ENCODE results near the gene SETDB1.
A peak's percentile ranks its signal among the peaks of the same experiment; 100 is the strongest.

Gene SETDB1

DNA sequence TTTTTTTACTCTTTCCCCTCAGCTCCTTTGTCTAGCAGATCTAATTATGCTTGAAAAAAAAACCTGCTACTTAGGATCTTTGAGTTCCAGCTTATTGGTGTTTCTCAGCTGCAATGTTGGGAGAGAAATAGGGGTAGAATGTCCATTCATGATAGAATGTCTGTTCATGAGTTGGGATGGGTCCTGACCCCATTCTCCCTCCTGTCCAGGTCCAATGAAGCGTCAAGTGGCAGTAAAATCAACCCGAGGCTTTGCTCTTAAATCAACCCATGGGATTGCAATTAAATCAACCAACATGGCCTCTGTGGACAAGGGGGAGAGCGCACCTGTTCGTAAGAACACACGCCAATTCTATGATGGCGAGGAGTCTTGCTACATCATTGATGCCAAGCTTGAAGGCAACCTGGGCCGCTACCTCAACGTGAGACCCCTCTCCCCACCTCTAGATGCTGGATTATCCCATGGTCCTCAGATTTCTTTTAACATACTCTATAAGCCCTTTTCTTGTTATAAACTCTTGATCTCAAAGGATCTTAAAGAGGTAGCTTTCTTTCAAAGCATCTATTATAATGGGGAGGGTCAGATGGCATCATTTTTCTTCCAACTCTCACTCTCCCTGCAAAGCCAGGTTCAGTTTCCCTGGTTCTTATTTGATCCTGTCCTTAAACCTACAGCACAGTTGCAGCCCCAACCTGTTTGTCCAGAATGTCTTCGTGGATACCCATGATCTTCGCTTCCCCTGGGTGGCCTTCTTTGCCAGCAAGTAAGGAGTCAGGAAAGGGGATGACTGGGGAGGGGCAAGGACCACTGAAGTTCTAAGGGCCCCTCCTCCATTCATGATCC lies 37.4 kb downstream of the SETDB1 start:
- Mint-ChIP-seq H3K4me3 (no peak overlapping the region), H3K4me1 (ENCODE audit: low read depth) (peaks cover 4% of the 10 kb centered on the region), H3K27me3 (ENCODE audit: low read depth) (no peaks in the 10 kb centered on the region), H3K36me3 (ENCODE audit: low read depth) (peaks cover 79% of the 10 kb centered on the region), H3K9me3 (no peaks in the 10 kb centered on the region), H3K27ac (no peak overlapping the region)

DNA sequence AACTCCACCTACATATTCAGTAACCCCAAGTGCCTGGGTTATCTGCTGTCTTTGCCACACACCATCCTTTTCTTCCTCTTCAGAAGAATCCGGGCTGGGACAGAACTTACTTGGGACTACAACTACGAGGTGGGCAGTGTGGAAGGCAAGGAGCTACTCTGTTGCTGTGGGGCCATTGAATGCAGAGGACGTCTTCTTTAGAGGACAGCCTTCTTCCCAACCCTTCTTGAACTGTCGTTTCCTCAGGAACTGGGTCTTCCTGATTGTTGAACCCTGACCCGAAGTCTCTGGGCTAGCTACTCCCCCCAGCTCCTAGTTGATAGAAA lies 38.0 kb downstream of the SETDB1 start:
- Mint-ChIP-seq H3K4me1 (ENCODE audit: low read depth) (peaks cover 4% of the 10 kb centered on the region), H3K36me3 (ENCODE audit: low read depth) (peaks cover 77% of the 10 kb centered on the region), H3K9me3 (no peaks in the 10 kb centered on the region), H3K27me3 (ENCODE audit: low read depth) (no peaks in the 10 kb centered on the region), H3K4me3 (no peak overlapping the region), H3K27ac (no peak overlapping the region)

DNA sequence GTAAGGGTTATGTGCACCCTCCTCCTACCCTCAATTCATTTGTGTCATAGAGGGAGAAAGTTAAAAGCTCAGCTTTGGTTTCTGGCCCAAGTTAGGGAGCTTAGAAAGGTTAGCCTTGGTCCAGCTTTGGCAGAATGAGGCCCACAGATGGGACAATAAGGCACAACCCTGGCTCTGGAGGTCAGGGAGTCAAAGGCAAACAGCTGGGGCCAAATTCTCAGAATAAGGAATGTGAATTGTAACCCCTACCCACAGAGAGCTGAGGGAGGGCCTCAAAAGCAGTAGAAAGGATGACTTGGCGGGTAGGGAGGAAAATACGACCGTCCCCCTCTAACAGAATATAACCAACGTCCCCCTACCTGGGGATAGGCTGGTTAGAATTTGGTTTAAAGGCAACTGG lies 39.4 kb downstream of the SETDB1 start:
- Mint-ChIP-seq H3K9me3 (no peaks in the 10 kb centered on the region), H3K36me3 (ENCODE audit: low read depth) (peaks cover 66% of the 10 kb centered on the region), H3K27ac (peak overlapping the region; percentile 31), H3K4me1 (ENCODE audit: low read depth) (peaks cover 8% of the 10 kb centered on the region), H3K27me3 (ENCODE audit: low read depth) (no peaks in the 10 kb centered on the region), H3K4me3 (no peak overlapping the region)

DNA sequence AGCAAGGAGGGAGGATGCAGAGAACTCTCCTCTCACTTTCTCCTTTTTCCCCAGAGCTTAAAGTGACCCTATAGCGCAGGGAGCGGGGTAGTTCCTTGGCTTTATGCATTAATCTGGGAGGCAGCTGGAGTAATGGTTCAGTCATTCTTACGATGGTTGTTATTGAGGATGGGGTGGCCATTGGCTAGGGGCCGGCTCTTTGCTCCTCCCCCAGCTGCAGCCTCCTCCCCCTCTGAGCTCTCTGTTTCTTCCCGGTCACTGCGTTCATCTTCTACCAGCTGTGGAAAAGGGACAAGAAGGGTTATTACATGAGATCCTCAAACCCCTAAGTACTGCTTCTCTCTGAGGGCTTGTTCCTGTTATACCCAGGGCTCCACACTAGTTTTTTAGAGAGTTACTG lies 39.8 kb downstream of the SETDB1 start:
- Mint-ChIP-seq H3K9me3 (no peaks in the 10 kb centered on the region), H3K4me1 (ENCODE audit: low read depth) (peaks cover 12% of the 10 kb centered on the region), H3K4me3 (no peak overlapping the region), H3K27me3 (ENCODE audit: low read depth) (no peaks in the 10 kb centered on the region), H3K36me3 (ENCODE audit: low read depth) (peaks cover 64% of the 10 kb centered on the region), H3K27ac (no peak overlapping the region)

DNA sequence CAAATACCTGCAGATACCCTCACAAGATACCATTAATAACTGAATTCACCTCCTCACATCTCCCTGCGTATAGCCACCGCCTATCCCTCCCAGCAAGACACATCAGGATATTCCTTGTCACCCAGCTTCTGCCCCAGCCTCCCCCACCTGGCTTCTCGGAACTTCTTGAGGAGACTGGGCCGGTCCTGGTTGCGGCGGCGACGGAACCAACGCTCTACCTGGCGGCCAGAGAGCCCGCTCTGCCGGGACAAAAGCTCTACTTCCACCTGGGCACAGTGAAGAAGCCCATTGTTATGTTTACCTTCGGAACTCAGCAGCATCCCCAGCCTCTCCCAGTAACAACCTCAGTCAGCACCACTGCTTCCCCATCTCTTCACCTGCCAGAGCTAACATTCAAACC lies 41.8 kb downstream of the SETDB1 start:
- peaks cover 25% of the 10 kb centered on the region for H3K4me1 Mint-ChIP-seq (ENCODE audit: low read depth)
- H3K27me3 Mint-ChIP-seq (ENCODE audit: low read depth): no peaks in the 10 kb centered on the region
- H3K4me3 Mint-ChIP-seq: no peak overlapping the region
- H3K9me3 Mint-ChIP-seq: no peaks in the 10 kb centered on the region
- H3K36me3 Mint-ChIP-seq (ENCODE audit: low read depth): peaks cover 60% of the 10 kb centered on the region
- no peak overlapping the region for H3K27ac Mint-ChIP-seq

DNA sequence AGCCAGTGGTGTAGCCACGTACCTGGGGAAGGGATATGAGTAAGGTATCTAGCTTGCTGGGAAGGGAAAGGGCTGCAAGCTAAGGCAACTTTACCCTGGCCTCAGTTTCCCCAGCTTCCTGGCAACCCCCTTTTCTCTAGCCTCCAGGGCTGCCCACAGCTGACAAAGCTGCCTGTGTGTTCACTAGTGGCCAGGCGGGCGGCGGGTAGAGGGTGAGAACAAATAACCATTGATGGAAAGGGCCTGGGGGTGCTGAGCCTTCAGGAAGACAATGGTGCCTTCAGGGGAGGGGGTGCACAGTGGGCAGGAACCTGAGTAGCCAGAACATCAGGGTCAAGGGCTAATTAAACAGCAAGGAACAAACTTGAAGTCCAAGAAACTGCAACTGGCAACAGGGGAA lies 42.3 kb downstream of the SETDB1 start:
- peaks cover 54% of the 10 kb centered on the region for H3K36me3 Mint-ChIP-seq (ENCODE audit: low read depth)
- H3K27me3 Mint-ChIP-seq (ENCODE audit: low read depth): no peaks in the 10 kb centered on the region
- H3K27ac Mint-ChIP-seq: no peak overlapping the region
- H3K4me3 Mint-ChIP-seq: no peak overlapping the region
- peaks cover 30% of the 10 kb centered on the region for H3K4me1 Mint-ChIP-seq (ENCODE audit: low read depth)
- H3K9me3 Mint-ChIP-seq: no peaks in the 10 kb centered on the region

DNA sequence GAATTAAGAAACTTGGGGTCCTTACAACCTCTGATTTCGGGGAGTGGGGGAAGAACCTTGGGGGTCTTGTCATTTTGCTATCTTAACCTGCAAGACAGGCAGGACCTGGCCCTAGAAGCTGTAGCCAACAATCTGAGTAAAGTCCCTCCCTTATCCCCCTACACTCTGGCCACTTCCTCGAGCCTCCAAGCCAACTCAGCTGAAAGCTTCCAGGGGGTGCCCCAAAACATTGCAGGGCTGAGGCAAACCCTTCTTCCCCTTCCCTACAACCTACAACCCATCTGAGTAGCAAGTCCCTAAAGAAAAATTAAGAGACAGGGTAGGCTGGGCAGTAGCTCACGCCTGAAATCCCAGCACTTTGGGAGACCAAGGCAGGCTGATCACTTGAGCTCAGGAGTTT lies 43.5 kb downstream of the SETDB1 start:
- Mint-ChIP-seq H3K27me3 (ENCODE audit: low read depth) (no peaks in the 10 kb centered on the region), H3K27ac (no peak overlapping the region), H3K4me1 (ENCODE audit: low read depth) (peaks cover 31% of the 10 kb centered on the region), H3K9me3 (no peaks in the 10 kb centered on the region), H3K4me3 (no peak overlapping the region), H3K36me3 (ENCODE audit: low read depth) (peaks cover 44% of the 10 kb centered on the region)

DNA sequence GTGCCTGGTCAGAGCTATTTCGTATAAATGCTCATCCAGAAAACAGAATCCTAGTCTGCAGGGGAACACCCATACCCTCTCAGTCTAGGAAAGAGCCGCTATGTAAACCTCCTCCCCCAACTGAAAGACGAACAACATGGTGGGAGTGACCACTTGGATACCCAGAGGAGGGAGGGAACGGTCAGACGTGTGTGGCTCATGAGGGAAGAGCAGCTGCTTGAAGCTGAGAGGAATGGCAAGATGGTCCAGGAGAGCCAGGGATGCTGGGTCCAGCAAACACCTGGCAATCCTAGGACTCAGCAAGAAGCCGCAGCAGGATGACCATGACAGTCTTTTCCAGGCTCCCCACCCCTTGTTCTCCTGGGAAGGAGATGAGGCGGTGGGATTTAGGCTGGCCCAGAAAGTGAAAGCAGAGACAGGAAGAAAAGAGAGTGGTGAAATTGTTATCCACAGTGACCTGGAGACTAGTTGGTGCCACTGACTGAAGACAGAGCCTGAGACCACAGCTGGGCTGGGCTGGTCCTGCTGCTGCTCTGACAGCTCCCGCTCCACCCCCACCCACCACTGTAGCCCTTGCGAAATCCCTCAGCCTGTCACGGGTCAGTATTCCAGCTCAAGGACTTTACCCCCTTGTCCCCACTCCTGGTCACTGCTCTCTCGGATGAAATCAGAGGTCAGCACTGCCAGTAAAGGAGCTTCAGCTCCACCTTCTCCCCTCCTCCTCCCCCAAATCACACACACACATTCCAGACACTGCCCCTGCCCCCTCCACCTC lies 44.8 kb downstream of the SETDB1 start:
- Mint-ChIP-seq H3K4me3 (peak overlapping the region; percentile 31), H3K4me1 (ENCODE audit: low read depth) (peaks cover 35% of the 10 kb centered on the region), H3K27me3 (ENCODE audit: low read depth) (no peaks in the 10 kb centered on the region), H3K27ac (peak overlapping the region; percentile 63), H3K9me3 (no peaks in the 10 kb centered on the region), H3K36me3 (ENCODE audit: low read depth) (peaks cover 35% of the 10 kb centered on the region)

DNA sequence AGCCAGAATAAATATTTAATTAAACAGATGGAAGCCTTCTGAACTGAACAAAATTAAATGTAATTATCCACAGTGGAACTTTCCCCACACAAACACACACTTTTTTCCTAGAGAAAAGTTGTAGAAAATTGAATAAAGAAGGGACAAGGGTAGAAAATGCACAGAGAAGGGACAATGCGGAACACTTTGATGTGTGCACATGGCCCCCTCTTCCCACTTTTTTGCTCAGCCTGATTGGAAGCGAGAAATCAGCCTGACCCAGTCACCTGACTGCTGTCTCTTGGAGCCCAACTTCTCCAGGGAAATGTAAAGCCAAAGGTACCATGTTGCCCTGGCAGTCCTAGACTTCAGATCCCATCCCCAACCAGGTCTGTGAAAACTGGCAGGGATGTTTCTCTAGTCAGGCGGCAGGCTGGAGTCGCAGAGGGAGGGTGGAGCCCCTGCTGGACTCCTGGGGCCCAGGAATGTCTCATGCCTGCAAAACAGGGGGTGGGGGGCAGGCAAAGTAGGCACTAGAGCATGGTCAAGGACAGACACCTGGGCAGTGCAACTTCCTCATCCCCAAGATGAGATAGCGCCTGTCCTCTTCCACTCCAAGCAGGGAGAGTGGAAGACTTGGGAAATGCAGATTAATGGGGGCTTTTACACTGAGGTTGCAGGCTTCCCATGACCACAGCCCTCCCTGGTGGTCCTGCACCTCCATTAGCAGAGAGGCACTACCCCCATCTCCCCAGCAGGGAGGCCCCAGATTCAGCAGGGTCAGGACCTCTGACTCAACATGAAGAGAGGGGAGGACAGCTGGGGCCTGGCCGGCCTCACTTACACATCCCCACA lies 45.6 kb downstream of the SETDB1 start:
- no peaks in the 10 kb centered on the region for H3K27me3 Mint-ChIP-seq (ENCODE audit: low read depth)
- peaks cover 27% of the 10 kb centered on the region for H3K36me3 Mint-ChIP-seq (ENCODE audit: low read depth)
- no peaks in the 10 kb centered on the region for H3K9me3 Mint-ChIP-seq
- H3K27ac Mint-ChIP-seq: peak overlapping the region; percentile 66
- H3K4me1 Mint-ChIP-seq (ENCODE audit: low read depth): peaks cover 39% of the 10 kb centered on the region
- peak overlapping the region; percentile 88 for H3K4me3 Mint-ChIP-seq

DNA sequence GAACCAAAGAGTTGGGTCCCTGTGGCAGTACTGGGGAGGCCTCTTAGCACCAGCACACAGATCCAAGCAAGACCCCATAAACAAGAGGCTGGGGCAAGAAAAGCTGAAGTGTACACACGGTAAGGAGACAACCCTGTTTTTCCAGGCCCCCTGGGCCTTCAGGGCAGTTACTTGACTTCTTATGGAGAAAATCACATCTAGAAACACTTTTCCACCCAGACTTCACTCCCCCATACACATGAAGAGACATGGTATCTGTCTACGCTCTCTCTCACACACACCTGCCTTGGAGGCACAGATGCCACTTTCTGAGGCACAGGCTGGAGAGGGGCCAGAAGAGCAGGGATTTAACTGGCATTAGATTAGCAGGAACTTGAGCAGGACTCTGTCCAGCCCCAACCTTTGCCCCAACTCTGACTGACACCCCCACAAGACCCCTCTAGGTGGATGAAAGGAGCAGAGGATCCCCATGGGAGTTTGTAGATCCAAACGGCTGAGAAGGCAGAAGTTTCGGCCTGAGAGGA lies 46.3 kb downstream of the SETDB1 start:
- H3K4me1 Mint-ChIP-seq (ENCODE audit: low read depth): peaks cover 46% of the 10 kb centered on the region
- H3K9me3 Mint-ChIP-seq: no peaks in the 10 kb centered on the region
- H3K4me3 Mint-ChIP-seq: peak overlapping the region; percentile 88
- H3K36me3 Mint-ChIP-seq (ENCODE audit: low read depth): peaks cover 21% of the 10 kb centered on the region
- peak overlapping the region; percentile 66 for H3K27ac Mint-ChIP-seq
- H3K27me3 Mint-ChIP-seq (ENCODE audit: low read depth): no peaks in the 10 kb centered on the region

DNA sequence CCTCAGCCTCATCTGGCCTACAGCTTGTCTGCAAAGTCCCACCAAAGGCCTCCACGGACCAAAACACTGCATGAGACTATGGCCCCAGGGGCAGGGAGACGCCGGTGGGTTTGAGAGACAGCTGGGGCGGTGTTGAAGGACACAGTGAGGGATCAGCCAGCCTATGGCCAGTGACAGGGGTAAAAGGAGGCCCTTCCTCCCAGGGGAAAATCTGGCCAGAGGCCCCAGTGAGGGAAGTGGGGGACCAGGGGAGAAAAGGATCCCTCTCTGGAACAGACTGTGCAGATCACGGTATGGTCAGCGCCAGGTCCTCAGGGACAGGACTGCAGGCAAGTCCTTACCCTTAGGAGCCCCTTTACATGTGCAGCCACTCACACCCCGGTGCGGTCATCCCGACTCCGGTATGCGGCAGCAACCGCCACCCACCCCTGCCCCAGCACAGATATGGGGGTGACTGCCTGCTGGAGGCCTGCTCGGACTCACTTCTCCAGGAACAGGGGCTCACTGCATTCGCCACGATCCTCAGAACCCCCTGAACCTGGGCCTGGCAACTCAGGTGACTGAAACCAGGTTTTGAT lies 47.2 kb downstream of the SETDB1 start:
- H3K36me3 Mint-ChIP-seq (ENCODE audit: low read depth): peaks cover 13% of the 10 kb centered on the region
- H3K4me1 Mint-ChIP-seq (ENCODE audit: low read depth): peaks cover 47% of the 10 kb centered on the region
- H3K4me3 Mint-ChIP-seq: peak overlapping the region; percentile 88
- no peaks in the 10 kb centered on the region for H3K9me3 Mint-ChIP-seq
- H3K27ac Mint-ChIP-seq: peak overlapping the region; percentile 66
- H3K27me3 Mint-ChIP-seq (ENCODE audit: low read depth): no peaks in the 10 kb centered on the region

DNA sequence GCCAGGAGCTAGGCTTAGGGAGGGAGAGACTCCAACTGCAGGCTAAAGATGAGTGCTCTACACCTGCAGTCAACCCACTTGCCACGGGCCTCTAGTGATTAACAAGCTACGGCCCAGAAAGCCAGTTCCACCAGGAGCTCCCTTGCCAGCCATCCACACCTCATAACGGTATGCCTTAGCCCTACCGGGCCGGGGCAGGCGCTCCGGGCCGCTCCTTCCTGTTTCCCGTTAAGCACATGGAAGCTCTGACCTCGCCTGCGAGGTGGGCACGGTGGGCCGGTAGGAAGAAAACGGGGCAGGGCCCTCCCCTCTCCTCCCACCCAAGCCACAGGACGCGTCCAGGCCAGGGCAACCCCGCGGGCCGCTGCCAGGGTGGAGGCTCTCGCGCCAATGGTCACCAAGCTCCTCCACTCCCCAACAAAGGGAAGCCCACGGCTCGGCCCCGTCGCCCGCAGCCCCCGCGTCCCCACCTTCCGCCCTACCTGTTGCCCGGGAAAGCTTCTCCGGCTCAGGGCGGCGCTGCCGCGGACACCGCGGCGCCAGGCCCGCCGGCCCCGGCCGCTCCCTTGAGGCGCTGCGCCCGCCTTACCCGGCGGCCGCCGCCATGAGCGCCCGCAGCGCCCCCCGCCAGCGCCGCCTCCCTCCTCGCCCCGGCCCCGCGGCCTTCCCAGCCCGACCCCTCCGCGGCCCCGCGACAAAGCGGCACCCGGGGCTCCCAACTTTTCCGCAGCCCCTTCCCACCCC lies 47.8 kb downstream of the SETDB1 start:
- H3K27ac Mint-ChIP-seq: peak overlapping the region; percentile 66
- peak overlapping the region; percentile 88 for H3K4me3 Mint-ChIP-seq
- peaks cover 49% of the 10 kb centered on the region for H3K4me1 Mint-ChIP-seq (ENCODE audit: low read depth)
- peaks cover 7% of the 10 kb centered on the region for H3K36me3 Mint-ChIP-seq (ENCODE audit: low read depth)
- no peaks in the 10 kb centered on the region for H3K27me3 Mint-ChIP-seq (ENCODE audit: low read depth)
- H3K9me3 Mint-ChIP-seq: no peaks in the 10 kb centered on the region

DNA sequence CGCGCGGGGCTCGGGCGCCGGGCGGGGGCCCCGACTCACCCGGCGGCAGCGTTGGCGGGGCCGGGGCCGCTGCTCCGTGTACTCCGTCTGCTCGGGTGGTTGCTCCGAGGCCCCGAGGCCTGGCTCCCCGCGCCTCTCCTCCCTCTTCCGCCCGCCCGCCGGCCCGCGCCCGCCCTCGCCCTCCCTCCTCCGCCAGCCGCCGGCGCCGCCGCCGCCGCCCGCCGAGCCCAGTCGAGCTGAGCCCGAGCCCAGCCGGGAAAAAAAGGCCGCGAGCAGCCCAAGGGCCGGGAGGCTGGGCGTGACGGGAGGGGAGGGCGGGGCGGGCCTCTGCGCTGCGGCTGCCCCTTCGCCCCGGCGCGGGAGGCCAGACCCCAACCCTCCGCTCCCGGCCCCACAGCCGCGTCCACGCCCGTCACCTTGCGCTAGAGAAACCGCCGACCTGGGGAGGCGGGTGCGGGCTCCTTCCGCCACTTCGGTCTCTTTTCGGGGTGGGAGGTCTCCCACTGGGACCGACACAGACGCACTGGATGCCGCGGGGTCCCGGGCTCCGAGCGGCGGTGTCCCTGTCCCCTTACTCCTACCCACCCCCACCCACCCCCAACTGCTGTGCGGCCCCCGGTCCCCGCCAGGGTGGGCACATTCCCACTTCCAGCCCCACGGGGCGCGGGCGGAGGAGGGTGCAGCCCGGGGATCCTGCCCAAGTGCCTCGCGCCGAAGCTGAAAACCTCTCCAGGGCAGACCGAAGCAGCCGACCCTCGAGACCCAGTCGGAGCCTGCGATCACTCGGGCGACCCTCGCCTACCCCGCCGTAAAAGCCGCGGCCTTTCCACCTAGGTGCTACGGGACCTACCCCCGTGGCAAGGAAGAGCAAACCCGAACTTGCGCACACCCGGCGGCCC lies 48.7 kb downstream of the SETDB1 start, which contains the start of gene CERS2:
TSS of gene CERS2 (minus strand) at position 256 of the 899 bp plus-strand sequence. CDS start 5,745 bp downstream, outside the sequence.
- Mint-ChIP-seq H3K27me3 (ENCODE audit: low read depth) (no peaks in the 10 kb centered on the region), H3K4me3 (peak within 1 kb of the TSS; percentile 88), H3K9me3 (no peaks in the 10 kb centered on the region), H3K27ac (peak within 1 kb of the TSS; percentile 83), H3K36me3 (ENCODE audit: low read depth) (peaks cover 7% of the 10 kb centered on the region), H3K4me1 (ENCODE audit: low read depth) (peaks cover 53% of the 10 kb centered on the region)

Data from T-helper 1 cell treated with Interleukin-12 subunit alpha and Interleukin-12 subunit beta and Interleukin-4 antibody, amounts not matched to agents 30 μg/mL and 1 μg/mL, for 36 hours (primary cell).